Measurements from ENCODE around the gene LNX1.

The LNX1 gene

DNA sequence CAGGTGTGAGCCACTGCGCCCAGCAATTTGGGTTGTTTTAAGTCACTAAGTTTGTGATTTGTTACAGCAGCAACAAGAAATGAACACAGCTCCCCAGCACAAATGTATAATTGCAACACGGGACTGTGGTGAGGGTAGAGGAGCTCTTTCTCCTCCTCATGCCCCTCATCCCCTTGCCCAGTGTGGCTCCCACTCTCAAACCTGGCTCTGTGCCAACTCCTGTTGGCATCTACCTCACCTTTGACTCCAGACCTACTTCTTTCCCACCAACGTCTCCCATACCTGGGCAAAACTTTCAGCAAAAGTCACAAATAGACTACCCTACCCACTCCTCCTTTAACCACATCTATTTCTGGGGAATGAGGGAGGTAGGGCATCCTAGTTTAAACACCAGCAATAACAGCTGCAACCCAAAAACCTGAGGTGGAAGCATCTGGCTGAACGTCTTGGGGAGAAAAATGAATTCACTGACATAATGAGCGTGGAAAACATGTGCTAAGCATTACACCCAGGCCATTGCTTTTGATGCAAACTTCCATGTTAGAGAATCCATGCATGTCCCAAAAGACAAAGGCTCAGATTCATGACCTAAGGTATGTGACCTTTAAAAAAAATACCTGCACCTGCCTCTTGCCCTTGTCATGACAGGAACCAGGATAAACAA, 19.2 kb downstream of the LNX1 start:
- DNase-seq, result no peak

DNA sequence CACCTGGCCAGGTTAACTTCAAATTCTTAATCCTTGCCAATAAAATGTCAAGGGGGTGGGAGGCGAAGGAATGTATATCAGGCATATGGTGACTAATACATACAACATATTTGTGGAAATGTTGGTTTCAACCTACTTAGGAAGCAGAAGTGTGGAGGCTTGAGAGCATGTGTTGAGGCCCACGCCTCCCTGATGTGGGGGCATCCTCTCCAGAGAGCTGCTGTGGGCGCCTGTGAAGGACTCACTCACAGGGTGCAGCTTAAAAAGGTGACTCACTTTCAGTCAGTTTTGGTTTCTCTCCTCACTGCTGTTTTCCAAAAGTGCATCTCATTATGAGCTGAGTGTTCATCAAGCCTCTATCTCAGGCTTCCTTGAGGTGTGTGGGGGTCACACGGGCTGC, 27.5 kb downstream of the LNX1 start:
- DNase-seq, result no peak

DNA sequence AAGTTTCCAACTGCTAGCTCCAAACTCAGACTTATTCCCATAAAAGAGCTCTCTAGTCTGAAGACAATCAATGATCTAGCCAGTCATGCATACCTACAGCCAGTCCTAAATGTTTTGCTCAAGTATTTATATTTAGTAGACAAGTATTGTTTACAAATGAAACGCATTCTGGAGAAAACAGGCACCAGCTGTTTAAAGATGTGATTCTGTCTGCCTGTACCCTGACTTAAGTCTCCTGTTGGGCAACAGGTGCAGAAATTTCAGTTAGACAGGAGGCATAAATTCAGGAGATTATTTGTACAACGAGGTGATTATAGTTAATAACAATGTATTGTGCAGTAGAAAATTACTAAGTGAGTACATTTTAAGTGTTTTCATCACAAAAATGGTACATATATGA, 28.9 kb downstream of the LNX1 start:
- no peak for DNase-seq

DNA sequence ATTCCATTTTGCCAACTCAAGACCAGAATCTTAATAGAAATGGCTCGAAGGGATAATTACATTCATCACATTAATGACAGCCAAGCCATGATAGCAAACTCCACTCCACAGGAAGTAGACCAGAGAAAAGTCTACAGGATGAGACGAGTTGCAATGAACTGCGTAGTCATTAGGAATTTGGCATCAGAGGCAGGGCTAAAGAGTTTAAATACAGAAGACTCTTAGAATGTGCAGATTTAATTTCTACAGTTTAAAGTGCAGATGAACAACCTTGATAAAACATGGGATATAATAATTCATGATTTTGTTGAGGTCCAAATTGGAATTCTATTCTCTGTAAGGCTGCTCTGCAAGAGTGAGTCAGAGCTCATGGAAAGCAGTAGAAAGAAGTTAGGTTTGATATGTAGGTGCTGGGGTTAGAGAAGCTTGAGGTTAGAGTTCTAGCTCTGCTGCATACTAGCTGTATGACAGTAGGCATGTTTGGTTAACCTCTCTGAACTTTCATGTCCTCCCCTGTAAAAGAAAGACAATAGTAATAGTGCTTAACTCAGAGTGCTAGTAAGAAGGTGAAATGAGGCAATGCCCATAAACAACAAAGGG, 32.2 kb downstream of the LNX1 start:
- no peak for DNase-seq

DNA sequence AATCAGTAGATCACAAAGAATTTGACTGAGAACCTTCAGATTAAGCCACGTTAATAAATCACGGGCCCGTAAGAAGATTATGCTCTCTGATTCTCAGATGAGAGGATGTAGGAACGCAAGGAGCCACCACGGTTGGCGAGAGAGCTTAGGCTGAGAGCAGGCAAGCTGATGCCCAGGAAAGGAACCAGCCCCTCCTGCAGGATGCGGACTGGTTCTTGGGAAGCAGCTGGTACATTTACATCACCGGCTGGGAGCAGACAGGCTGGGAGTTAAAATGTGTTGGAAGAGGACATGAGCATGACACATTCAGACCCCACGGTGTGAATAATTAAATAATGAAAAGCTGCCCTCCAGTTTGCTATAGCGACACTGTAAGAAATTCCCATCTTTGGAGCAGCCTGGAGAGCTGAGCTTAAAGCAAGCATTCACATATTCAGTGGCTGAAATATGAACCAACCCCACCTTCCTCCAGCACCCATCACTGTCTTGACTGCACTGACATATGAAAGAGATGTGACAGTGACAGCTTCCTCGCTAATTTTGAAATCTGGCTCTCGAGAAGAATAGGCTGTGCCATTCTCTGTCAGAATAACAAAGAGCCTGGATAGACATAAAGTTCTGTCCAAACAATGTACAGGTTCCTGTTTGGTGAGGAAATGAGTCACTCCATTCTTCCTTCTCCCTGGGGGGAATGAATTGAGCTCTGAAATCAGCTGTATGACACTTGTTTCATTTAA, 33.1 kb downstream of the LNX1 start:
- DNase-seq, result no peak

DNA sequence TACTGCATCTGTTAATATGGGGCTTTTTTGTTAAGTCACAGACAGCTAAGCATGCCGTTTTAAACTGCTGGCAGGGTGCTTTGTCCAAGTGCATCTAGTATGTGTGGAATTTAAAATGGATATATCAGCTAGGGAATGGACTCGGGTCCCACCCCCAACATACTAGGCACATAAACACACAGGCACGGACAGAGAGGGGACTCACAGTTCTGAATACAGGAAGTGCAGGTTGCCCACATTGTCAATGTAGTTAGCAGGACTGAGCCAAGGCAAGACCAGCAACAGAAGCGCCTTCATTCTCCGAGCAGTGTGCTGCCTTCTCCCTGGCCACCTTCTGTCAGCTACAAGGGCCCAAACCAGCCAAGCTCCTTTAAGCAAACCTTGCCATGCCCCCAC, 33.6 kb downstream of the LNX1 start:
- no peak for DNase-seq

DNA sequence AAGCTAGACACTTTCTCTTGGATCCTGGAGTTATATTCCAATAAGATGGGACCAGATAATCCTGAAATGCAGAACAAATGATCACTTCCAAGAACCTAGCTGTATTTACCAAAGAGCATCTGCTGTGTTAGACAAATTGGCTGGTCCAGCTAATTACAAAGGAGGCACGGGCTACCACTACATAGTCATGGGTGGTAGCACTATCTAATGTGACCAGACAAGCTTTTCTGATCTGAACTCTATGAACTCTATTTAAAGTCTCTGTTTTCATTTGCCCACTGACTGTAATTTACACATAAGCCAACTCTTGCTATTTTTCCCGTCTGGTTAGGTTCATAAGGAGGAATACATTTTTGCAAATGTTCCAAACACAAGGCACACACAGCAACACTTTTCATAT, 34.6 kb downstream of the LNX1 start:
- DNase-seq, result no peak

DNA sequence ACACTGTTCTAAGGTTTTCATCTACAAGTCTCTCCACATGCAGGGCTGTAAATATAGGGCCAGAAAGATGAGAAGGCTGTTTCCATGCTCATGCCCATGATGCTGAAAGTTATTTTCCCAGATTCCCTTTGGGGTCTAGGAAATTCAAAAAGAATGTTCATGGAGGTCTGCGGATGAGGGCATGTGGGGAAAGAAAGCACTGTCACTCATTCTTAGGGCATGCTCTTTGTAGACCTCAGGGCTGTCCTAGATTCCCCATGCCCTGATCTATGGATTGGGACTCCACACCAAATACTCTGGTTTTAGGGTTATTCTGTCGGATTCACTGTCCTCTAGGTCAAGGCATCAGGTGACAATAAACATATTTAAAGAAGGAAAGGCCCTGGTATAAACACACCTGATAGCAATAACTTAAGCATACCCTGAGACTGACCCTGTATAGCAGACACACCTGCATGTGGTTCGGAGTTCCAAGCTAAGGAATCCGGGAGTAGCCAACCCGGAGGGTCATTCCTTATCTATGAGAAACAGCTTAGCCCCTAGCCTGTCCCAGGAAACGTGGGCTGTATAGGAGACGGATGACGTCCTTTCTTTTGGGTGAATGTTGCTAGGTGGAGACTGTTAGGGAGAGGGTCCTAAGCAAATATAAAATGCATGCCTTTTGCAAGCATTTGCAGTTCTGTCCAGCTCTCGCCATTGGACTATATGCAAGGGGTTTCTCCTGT, 37.6 kb downstream of the LNX1 start:
- no peak for DNase-seq

DNA sequence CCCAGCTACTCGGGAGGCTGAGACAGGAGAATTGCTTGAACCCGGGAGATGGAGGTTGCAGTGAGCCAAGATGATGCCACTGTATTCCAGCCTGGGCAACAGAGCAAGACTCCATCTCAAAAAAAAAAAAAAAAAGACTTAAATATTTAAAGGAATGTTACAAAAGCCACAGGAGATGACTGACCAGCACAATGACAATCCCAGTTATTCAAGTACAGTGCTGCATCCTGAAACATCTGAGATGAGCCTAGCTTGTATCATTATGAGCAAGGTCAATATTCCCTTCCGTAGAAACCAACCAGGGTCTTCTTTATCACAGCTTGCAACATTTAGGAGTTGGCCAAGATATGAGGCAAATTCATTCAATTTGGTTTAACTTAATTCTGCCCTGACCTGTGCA, 38.6 kb downstream of the LNX1 start:
- no peak for DNase-seq

DNA sequence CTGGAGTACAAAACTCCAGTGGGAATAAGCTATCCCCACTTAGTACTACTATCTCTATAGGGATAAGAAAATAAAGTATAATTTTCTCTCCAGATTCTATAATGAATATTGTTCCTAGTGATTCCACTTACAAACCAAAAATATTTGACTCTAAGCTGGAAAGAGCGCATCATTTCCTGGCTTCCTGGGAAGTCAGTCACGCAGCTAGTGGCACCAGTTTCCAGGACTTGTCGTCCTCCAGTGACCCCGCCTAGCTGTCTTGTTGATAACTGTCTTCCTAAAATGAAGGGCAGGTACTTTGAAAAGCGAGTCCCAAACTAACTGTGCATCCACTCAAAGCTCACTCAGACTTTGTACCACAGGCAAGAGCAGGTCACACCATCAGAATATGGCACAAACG, 39.3 kb downstream of the LNX1 start:
- no peak for DNase-seq

DNA sequence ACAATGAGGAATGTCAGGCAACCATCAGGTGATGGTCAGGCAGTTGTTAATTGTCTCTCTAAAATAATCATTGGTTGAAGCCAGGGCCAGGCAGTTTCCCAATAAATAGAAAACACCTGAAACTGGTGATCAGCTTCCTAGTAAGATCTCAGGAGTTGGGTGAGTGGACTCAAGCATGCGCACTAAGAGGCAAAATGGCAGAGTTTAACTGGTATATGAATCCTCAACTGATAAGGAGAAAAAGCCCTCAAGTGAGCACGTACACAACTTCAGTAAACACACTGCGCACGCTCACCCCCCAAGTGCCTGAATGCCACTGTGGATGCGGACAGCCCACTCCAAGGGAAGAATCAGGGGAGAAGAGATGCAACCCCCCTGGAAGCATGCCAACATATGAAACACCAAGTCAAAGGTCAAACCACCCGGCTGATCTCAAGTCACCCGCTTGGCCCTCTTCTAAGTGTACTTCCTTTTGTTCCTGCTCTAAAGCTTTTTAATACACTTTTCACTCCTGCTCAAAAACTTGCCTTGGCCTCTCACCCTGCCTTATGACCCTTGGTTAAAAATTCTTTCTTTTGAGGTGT, 39.9 kb downstream of the LNX1 start:
- DNase-seq, result no peak

DNA sequence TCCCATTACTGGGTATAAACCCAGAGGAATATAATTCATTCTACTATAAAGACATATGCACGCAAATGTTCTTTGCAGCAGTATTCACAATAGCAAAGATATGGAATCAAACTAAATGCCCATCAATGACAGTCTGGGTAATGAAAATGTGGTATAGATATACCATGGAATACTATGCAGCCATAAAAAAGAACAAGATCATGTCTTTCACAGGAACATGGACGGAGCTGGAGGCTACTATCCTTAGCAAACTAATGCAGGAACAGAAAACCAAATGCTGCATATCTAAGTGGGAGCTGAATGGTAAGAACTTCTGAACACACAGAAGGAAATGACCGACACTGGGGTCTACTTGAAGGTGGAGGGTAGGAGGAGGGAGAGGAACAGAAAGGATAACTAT, 42.6 kb downstream of the LNX1 start:
- DNase-seq, result no peak

DNA sequence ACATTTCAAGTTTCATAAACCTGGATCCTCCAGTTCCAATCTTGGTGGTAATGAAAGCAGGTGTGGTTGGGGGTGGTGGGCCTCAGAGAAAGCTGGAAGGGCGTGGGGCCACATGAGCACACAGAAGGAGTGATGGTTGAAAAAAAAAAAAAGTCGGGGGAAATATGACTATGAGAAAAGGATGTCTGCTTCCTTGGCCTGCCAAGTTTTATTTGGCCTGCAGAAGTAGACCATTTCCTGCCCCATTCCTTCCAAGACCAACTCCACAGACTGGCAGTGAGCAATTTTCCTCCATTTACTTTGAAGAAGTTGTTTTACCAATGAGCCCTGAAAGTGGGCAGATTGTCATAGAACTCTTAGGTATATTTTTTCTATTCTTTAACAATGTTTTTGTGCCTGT, 43.3 kb downstream of the LNX1 start:
- no peak for DNase-seq

DNA sequence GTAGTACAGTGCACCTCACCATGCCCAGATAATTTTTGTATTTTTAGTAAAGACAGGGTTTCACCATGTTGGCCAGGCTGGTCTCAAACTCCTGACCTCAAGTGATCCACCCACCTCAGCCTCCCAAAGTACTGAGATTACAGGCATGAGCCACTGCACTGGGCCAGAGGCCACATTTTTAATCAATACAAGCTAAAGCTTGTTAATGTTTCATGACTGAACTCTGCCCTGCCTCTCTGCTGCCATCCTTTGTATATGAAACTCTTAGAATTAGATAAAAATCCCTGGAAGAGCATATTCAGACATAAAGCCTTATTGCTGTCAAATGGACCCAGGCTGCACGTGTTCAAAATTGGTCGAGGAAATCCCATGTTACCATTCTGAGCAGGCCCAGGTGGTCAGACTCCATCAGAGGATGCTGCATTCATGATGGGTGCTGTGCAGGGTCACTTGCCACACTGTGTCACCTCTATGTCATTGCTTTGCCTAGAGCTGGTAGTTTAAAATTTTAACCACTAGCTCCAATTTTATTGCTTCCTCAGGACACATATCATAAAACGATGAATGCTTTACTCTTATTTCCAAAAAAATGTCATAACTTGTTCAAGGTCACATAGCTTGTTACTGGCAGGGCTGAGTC, 45.2 kb downstream of the LNX1 start:
- DNase-seq, result no peak

DNA sequence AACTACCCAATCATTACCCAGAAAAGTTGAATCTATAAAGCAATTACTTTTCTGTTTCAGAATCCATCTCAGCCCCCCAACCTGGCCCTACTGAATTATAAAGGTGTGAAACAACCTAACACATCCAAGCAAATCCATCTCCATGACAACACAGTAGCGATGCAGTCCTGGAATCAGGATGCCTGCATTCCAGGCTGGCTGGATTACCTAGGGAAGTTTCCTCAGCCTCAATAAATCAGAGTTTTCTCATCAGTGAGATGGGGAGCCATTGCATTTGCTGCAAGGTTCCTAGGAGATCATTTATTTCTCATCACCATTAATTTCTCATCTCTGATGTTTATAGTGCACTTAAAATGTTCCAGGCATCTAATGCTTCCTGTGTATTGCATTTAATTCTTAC, 46.0 kb downstream of the LNX1 start:
- no peak for DNase-seq

DNA sequence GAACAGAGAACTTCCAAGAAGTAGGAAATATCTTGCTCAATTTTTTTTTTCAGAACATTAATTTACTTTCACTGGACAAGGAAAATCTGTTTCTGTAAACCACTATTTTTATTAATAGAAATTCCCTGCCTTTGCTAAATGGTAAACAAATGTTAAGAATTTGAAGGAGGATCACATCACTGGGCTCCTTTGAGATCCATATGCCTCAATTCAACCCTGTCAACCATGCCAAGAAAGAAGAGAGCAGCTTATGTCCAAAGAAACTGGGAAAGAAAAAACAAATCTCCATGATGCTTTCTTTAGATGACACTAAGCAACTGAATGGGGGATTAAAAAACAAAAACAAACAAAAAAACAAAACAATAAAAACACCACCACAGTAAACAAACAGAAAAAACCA, 47.7 kb downstream of the LNX1 start:
- no peak for DNase-seq

DNA sequence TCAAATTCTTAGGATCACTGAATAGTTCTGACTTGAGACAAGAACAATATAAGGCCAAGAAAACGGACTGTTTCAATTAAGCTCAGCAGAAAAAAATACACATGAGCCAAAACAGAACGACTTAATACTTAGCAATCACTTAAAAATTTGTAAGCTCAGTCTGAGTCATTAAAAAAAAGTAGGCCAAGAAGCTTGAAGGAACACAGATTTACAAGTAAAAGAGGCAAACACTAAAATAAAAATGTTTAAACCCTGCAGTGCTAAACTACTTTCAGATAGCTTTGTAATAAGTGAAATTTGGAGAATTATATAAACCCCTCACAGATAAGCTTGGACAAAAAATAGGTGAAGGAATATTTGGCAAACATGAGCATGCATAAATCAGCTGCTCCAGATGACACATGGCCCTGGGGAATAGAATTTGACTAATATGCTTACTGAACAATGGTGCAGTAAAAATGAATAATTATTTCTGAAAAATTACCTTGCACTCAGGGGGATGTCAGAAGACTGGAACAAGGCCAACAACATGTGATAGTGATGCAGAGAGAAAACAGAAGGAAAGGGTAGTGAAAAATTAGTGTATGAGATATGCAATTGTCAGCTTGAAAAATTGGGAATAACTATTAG, 49.6 kb downstream of the LNX1 start:
- no peak for DNase-seq

DNA sequence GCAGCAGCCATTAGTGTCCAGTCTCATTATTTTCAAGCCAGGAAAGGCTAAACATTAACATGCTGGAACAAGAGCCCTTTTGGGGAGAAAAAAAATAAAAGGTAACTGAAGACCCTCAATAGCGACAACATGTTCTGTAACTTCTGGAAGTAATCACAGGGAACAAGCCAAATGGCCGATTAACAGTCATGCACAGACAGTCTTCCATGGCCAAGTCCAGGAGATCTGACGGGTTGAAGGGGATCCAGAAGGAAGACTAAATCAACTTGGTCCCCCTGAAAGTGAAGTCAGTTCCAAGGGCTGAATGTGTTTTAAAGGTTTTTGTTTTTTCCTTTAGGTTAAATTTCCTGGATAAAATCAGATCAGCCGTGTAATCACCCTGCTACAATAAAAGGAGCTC, 52.5 kb downstream of the LNX1 start:
- DNase-seq, result no peak

DNA sequence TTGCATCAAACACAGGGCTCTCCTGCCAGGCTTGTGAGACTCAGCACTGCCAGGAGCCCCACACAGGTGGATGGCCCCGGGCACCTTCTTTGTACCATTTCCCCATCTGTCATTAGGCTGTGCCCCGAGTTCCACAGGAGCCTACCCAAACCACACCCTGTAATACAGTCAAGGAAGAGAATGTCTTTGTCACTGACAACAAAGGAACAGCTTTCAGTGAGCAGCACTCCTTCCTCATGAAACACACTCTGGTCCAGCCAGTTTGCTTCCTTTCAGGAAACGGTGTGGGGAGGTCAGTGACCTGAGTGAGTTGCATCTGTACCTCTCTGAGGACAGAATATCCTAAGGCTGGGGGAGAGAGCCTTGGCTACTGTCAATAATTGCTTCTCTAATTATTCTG, 53.7 kb downstream of the LNX1 start:
- no peak for DNase-seq

DNA sequence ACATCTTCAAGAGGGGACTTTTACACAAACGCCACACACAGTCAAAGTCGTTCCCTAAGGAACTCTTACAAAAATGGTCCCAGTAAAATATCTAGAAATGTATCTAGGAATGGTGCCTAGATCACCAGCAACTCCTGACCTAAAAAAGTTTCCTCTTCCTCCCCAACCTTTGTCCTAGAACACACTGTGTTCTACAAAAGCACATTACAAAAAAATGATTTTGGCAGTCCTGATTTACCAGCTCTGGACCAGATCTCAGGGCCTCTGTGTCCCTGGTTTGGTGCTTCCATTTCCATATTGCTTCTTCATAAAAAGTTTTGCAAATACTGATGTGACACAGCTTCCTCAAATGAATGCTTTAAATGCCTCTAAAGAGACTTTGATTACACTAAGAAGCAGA, 55.0 kb downstream of the LNX1 start:
- DNase-seq, result no peak

DNA sequence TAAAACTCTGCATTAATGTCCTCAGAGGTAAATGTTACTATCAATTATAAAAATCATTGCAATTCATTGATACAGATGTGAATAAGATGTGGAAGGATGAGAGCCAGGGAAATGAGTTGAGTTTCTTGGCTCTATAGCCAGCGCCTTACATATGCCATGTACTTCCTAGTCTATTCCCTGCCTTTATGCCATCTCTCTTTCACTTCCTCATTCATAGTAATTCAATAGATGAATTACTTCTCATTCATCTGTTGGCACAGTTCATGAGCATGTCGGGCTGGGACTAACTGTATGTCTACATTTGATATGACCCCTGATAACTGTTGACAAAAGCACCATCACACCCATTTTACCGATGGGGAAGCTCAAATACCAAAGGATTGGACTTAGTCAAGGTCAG, 55.7 kb downstream of the LNX1 start:
- no peak for DNase-seq

DNA sequence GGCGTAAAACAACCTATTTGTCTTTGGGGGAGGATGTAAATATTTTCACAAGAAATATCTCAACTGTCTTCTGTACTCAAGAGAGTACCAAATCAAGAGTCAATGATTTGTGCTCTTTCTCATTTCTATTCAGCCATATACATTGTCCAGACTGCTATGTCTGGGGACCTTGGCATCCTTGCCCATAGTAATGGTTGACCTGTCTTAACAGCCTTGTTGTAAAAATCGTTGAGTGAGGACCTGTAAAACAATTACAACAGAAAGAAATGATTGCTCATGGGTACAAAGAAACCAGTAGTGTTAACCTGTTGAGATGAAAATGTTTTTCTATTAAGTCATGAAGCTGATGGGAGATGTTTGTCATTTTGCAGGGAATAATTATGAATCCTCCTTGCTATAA, 56.6 kb downstream of the LNX1 start:
- DNase-seq, result no peak

DNA sequence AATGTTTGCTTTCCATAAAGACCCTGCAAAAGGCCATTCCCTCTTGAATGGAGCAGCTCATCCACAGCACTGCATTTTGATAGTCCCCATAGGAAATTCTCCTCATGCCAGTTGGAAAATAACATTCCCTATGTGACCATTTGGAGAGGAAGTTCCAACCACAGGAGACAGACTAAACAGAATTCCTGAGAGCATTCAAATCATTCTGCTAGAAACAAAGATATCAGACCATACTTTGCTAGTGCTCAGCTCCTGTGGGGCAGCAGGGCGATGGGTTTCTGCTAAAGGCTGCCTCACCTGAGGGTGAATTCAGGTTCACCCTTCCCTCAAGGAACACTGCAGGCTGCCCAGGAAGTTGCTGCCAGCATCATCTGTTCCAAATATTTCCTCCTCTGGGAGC, 58.8 kb downstream of the LNX1 start:
- no peak for DNase-seq

Data from activated naive CD4-positive, alpha-beta T cell treated with anti-CD3 and anti-CD28 coated beads, Interleukin-2, amount 50 U/mL, for 16 hours (primary cell).